Measurements from ENCODE around the gene HERC2. TPM values are rescaled to one million over a fixed set of nuclear protein-coding genes. Genes with fewer than 3 reads are reported as not detected.

Gene HERC2

GRCh38 chr15:28080386-28080785, 241.6 kb downstream of the HERC2 start:
- H3K36me3 ChIP-seq (ENCODE audit: insufficient read depth, low read length), result no peaks in the 10 kb centered on the region
- peaks cover 2% of the 10 kb centered on the region for H3K27me3 ChIP-seq (ENCODE audit: control insufficient read depth, insufficient read depth, low read length)
- H3K9ac ChIP-seq (ENCODE audit: low read depth, low read length), result no peak overlapping the region
- no peaks in the 10 kb centered on the region for H3K9me3 ChIP-seq (replicated peaks; ENCODE audit: low read length)
- H3K4me1 ChIP-seq (ENCODE audit: control insufficient read depth, insufficient read depth, low read length), result no peaks in the 10 kb centered on the region
- H3K4me2 ChIP-seq (ENCODE audit: low read length), result no peak overlapping the region
- H3K4me3 ChIP-seq (ENCODE audit: low read length), result no peak overlapping the region

GRCh38 chr15:28079313-28079969, 242.5 kb downstream of the HERC2 start:
- no peak overlapping the region for H3K4me3 ChIP-seq (ENCODE audit: low read length)
- H3K4me1 ChIP-seq (ENCODE audit: control insufficient read depth, insufficient read depth, low read length), result no peaks in the 10 kb centered on the region
- H3K9ac ChIP-seq (ENCODE audit: low read depth, low read length), result no peak overlapping the region
- no peaks in the 10 kb centered on the region for H3K36me3 ChIP-seq (ENCODE audit: insufficient read depth, low read length)
- no peak overlapping the region for H3K4me2 ChIP-seq (ENCODE audit: low read length)
- no peaks in the 10 kb centered on the region for H3K27me3 ChIP-seq (ENCODE audit: control insufficient read depth, insufficient read depth, low read length)
- no peaks in the 10 kb centered on the region for H3K9me3 ChIP-seq (replicated peaks; ENCODE audit: low read length)

- Histone ChIP-seq H3K4me1 (ENCODE audit: control insufficient read depth, insufficient read depth, low read length) (no peaks in the 10 kb centered on the region), H3K9me3 (replicated peaks; ENCODE audit: low read length) (no peaks in the 10 kb centered on the region), H3K9ac (ENCODE audit: low read depth, low read length) (no peak overlapping the region)
Observed at GRCh38 chr15:28078191-28078719, 243.7 kb downstream of the HERC2 start.

GRCh38 chr15:28075573-28075972, 246.4 kb downstream of the HERC2 start:
- no peaks in the 10 kb centered on the region for H3K36me3 ChIP-seq (ENCODE audit: insufficient read depth, low read length)
- H3K4me2 ChIP-seq (ENCODE audit: low read length), result no peak overlapping the region
- no peaks in the 10 kb centered on the region for H3K4me1 ChIP-seq (ENCODE audit: control insufficient read depth, insufficient read depth, low read length)
- no peak overlapping the region for H3K4me3 ChIP-seq (ENCODE audit: low read length)
- H3K27me3 ChIP-seq (ENCODE audit: control insufficient read depth, insufficient read depth, low read length), result no peaks in the 10 kb centered on the region
- H3K9ac ChIP-seq (ENCODE audit: low read depth, low read length), result no peak overlapping the region
- H3K9me3 ChIP-seq (replicated peaks; ENCODE audit: low read length), result no peaks in the 10 kb centered on the region

More at GRCh38 chr15:28078191-28078719, 243.7 kb downstream of the HERC2 start:
- Histone ChIP-seq H3K4me2 (ENCODE audit: low read length) (no peak overlapping the region), H3K36me3 (ENCODE audit: insufficient read depth, low read length) (no peaks in the 10 kb centered on the region), H3K4me3 (ENCODE audit: low read length) (no peak overlapping the region), H3K27me3 (ENCODE audit: control insufficient read depth, insufficient read depth, low read length) (no peaks in the 10 kb centered on the region)

GRCh38 chr15:28068930-28069329, 253.0 kb downstream of the HERC2 start:
- Histone ChIP-seq H3K36me3 (ENCODE audit: insufficient read depth, low read length) (no peaks in the 10 kb centered on the region), H3K4me3 (ENCODE audit: low read length) (no peak overlapping the region), H3K4me2 (ENCODE audit: low read length) (no peak overlapping the region), H3K27me3 (ENCODE audit: control insufficient read depth, insufficient read depth, low read length) (no peaks in the 10 kb centered on the region), H3K9ac (ENCODE audit: low read depth, low read length) (no peak overlapping the region), H3K4me1 (ENCODE audit: control insufficient read depth, insufficient read depth, low read length) (no peaks in the 10 kb centered on the region), H3K9me3 (replicated peaks; ENCODE audit: low read length) (no peaks in the 10 kb centered on the region)

- H3K27me3 ChIP-seq (ENCODE audit: control insufficient read depth, insufficient read depth, low read length), result no peaks in the 10 kb centered on the region
- no peak overlapping the region for H3K4me2 ChIP-seq (ENCODE audit: low read length)
- H3K4me3 ChIP-seq (ENCODE audit: low read length), result no peak overlapping the region
- H3K9me3 ChIP-seq (replicated peaks; ENCODE audit: low read length), result no peaks in the 10 kb centered on the region
- H3K9ac ChIP-seq (ENCODE audit: low read depth, low read length), result no peak overlapping the region
- H3K36me3 ChIP-seq (ENCODE audit: insufficient read depth, low read length), result no peaks in the 10 kb centered on the region
- H3K4me1 ChIP-seq (ENCODE audit: control insufficient read depth, insufficient read depth, low read length), result no peaks in the 10 kb centered on the region
Observed at GRCh38 chr15:28066231-28066630, 255.7 kb downstream of the HERC2 start.

Small RNA genes lying within 50 kb of the gene (small RNA-seq; reads per million reads assigned to genes)
- not detected for gene AC091304.5
